Measurements from ENCODE around the gene GPR148.
"Not testable (repeated sequence)": the region's sequence is repeated elsewhere in the genome, so short reads cannot be mapped to it uniquely, and the experiment has no call there.

GPR148 gene

DNA sequence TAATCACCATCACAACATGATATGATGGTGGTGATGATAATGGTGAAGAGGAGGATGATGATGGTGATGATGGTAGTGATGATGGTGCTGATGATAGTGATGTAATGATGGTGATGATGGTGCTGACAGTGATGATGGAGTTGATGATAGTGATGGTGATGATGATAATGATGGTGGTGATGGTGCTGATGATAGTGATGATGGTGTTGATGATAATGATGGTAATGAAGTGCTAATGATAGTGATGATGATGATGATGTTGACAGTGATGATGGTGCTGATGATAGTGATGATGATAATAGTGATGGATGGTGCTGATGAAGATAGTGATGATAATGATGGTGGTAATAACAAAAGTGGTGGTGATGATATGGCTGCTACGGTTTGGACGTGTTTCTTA, 4.4 kb upstream of the GPR148 start:
- DNase-seq: no peak
- no peaks in the 10 kb centered on the region for H3K36me3 ChIP-seq (replicated peaks)
- in situ Hi-C loops (cut with HindIII; ENCODE audit: low pct_ligation_motif_present, low sequenced_read_pairs): no loop called here
- H3K27me3 ChIP-seq (replicated peaks): no peaks in the 10 kb centered on the region
- no peak overlapping the region for H3K4me3 ChIP-seq (ENCODE audit: low read depth, low read length)
- no peak overlapping the region for H3K27ac ChIP-seq
- TF ChIP-seq, protein P1, sequence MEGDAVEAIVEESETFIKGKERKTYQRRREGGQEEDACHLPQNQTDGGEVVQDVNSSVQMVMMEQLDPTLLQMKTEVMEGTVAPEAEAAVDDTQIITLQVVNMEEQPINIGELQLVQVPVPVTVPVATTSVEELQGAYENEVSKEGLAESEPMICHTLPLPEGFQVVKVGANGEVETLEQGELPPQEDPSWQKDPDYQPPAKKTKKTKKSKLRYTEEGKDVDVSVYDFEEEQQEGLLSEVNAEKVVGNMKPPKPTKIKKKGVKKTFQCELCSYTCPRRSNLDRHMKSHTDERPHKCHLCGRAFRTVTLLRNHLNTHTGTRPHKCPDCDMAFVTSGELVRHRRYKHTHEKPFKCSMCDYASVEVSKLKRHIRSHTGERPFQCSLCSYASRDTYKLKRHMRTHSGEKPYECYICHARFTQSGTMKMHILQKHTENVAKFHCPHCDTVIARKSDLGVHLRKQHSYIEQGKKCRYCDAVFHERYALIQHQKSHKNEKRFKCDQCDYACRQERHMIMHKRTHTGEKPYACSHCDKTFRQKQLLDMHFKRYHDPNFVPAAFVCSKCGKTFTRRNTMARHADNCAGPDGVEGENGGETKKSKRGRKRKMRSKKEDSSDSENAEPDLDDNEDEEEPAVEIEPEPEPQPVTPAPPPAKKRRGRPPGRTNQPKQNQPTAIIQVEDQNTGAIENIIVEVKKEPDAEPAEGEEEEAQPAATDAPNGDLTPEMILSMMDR (IDR thresholded peaks at IDR 0.05; ENCODE audit: low read depth, low read length, missing control alignments): no peak

DNA sequence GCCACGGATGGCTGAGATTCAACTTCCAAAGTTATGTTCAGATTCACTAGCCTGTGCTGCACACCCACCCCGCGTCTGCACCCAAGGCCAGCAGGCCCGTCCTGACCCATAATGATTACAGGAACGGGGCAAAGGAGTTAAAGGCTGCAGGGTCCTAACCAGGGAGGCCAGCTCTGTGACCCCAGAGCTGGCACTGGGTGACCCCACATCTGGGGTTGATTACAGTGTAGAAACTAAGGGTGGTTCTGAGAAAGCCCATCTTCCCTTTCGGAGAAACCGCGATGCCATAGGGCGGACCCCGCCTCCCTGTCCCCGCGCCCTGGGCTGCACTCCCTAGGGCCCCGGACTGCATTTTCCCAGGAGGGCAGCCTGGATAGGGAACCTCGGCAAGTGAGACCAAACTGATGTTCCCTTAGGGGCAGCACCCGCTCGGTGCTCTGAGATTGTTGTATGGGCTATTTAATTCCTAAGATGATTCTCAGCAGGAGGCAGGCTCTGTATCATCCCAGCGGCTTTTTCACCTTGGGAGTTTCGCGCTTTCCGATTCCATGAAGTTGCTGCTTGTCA, 2.2 kb upstream of the GPR148 start:
- DNase-seq: no peak
- H3K36me3 ChIP-seq (replicated peaks): no peaks in the 10 kb centered on the region
- H3K27ac ChIP-seq: no peak overlapping the region
- in situ Hi-C loops (cut with HindIII; ENCODE audit: low pct_ligation_motif_present, low sequenced_read_pairs): no loop called here
- H3K4me3 ChIP-seq (ENCODE audit: low read depth, low read length): peak overlapping the region; percentile 58
- TF ChIP-seq, protein P1 (IDR thresholded peaks at IDR 0.05; ENCODE audit: low read depth, low read length, missing control alignments): no peak
- no peaks in the 10 kb centered on the region for H3K27me3 ChIP-seq (replicated peaks)

DNA sequence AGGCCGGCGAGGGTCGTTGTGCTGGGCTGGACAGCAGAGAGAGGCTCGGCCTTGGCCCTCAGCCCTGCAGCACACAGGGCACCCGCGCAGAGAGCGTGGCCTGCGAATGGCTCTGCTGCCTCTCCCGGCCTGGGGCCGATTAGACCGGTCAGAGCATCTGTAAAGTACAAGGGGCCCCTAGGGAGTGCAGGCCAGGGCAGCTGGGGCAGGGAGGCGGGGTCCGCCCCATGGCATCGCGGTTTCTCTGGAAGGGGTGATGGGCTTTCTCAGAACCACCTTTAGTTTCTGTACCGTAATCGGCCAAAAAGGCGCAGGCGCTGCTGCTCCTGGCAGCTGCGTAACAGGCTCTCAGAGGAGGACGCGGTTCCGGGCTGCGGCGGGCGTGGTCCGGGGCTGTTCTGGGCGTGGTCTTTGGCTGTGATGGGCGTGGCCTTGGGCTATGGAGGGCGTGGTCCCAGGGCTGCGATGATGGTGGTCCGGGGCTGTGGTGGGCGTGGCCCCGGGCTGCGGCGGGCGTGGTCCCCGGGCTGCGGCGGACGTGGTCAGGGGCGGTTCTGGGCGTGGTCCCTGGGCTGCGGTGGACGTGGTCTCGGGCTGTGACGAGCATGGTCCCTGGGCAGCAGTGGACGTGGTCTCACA, 1.5 kb upstream of the GPR148 start:
- DNase-seq: peak; percentile 71
- H3K36me3 ChIP-seq (replicated peaks): no peaks in the 10 kb centered on the region
- TF ChIP-seq, protein P1 (IDR thresholded peaks at IDR 0.05; ENCODE audit: low read depth, low read length, missing control alignments): peak; percentile 7
- no peak overlapping the region for H3K27ac ChIP-seq
- in situ Hi-C loops (cut with HindIII; ENCODE audit: low pct_ligation_motif_present, low sequenced_read_pairs): no loop called here
- H3K27me3 ChIP-seq (replicated peaks): no peaks in the 10 kb centered on the region
- H3K4me3 ChIP-seq (ENCODE audit: low read depth, low read length): peak overlapping the region; percentile 58

DNA sequence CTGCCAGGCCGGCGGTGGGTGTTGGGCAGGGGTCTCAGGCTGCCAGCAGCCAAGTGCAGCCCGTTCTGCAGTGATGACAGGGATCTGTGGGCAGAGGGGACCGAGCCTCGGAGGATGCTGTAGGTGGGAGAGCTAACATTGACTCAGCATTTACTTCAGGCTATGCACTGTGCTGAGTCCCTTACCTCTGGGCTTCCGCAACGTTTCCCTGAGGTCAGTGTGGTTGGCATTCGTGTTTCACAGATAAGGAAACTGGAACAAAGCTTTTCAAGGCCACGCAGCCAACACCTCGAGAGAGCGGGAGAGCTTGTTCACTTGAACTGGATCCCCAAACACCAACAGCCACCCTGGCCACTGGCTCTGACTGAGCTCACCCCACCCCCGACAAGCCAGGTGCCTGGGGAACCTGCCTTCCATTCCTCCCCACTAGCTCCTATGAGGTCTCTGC, 839 bp upstream of the GPR148 start:
- peak overlapping the region; percentile 58 for H3K4me3 ChIP-seq (ENCODE audit: low read depth, low read length)
- DNase-seq: no peak
- in situ Hi-C loops (cut with HindIII; ENCODE audit: low pct_ligation_motif_present, low sequenced_read_pairs): no loop called here
- H3K36me3 ChIP-seq (replicated peaks): no peaks in the 10 kb centered on the region
- no peak overlapping the region for H3K27ac ChIP-seq
- TF ChIP-seq, protein P1 (IDR thresholded peaks at IDR 0.05; ENCODE audit: low read depth, low read length, missing control alignments): no peak
- no peaks in the 10 kb centered on the region for H3K27me3 ChIP-seq (replicated peaks)

DNA sequence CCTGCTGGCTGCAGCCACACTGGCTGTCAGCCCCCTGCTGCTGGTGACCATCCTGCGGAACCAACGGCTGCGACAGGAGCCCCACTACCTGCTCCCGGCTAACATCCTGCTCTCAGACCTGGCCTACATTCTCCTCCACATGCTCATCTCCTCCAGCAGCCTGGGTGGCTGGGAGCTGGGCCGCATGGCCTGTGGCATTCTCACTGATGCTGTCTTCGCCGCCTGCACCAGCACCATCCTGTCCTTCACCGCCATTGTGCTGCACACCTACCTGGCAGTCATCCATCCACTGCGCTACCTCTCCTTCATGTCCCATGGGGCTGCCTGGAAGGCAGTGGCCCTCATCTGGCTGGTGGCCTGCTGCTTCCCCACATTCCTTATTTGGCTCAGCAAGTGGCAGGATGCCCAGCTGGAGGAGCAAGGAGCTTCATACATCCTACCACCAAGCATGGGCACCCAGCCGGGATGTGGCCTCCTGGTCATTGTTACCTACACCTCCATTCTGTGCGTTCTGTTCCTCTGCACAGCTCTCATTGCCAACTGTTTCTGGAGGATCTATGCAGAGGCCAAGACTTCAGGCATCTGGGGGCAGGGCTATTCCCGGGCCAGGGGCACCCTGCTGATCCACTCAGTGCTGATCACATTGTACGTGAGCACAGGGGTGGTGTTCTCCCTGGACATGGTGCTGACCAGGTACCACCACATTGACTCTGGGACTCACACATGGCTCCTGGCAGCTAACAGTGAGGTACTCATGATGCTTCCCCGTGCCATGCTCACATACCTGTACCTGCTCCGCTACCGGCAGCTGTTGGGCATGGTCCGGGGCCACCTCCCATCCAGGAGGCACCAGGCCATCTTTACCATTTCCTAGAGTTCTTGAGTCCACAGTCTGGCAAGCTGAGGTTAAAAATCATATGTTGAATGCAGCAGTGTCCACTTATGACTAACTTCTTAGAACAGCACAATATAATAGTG, 741 bp downstream of the GPR148 start:
- TF ChIP-seq, protein P1 (IDR thresholded peaks at IDR 0.05; ENCODE audit: low read depth, low read length, missing control alignments): no peak
- in situ Hi-C loops (cut with HindIII; ENCODE audit: low pct_ligation_motif_present, low sequenced_read_pairs): no loop called here
- DNase-seq: no peak
- H3K36me3 ChIP-seq (replicated peaks): no peaks in the 10 kb centered on the region
- H3K27me3 ChIP-seq (replicated peaks): no peaks in the 10 kb centered on the region
- H3K4me3 ChIP-seq (ENCODE audit: low read depth, low read length): no peak overlapping the region
- H3K27ac ChIP-seq: no peak overlapping the region

DNA sequence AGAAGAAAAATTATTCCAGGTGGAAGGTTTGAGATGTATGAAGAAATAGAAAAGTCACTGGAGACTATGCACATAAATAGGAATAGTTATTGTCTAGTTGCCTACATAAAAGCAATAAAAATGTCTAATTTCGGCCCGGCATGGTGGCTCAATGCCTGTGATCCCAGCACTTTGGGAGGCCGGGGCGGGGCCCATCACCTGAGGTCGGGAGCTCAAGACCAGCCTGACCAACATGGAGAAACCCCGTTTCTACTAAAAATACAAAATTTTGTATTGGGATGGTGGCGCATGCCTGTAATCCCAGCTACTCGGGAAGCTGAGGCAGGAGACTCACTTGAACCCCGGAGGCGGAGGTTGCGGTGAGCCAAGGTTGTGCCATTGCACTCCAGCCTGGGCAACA, 3.4 kb downstream of the GPR148 start:
- H3K4me3 ChIP-seq (ENCODE audit: low read depth, low read length); H3K36me3 ChIP-seq (replicated peaks); DNase-seq; H3K27ac ChIP-seq; H3K27me3 ChIP-seq (replicated peaks); in situ Hi-C loops (cut with HindIII; ENCODE audit: low pct_ligation_motif_present, low sequenced_read_pairs): not testable (repeated sequence)

All from brain microvascular endothelial cell (primary cell).